Omental fat pad (tissue), 4 donors: Measurements from ENCODE around the gene LHX1. TPM values are rescaled to one million over a fixed set of nuclear protein-coding genes. Genes with fewer than 3 reads are reported as not detected.

Source experiments
- ATAC-seq: fragments of 150-250 bp; one replicate; pipeline ENCODE4 v1.9.1; 2016; ENCODE audit warnings: mild to moderate bottlenecking, moderate library complexity; ENCODE audit not compliant: low FRiP score
- DNase-seq: peaks from one replicate; pipeline ENCODE4 v3.0.0-alpha.2; 2019; ENCODE audit warnings: low spot score
- total RNA-seq, 4 donors: library from RNA; depleted of rRNA; stranded (reverse); fragments of >200 nt; gene quantifications; one replicate each; pipeline ENCODE4 v1.1.0, GENCODE V29; 2016
- TF ChIP-seq, protein P1 (sequence below), 3 donors: fragments of 450-650 bp; IDR thresholded peaks; one replicate each; pipeline ENCODE4 v1.5.1; 2016 to 2017; ENCODE audit warnings: antibody characterized with exemption in 3 of 3, mild to moderate bottlenecking in 3 of 3, moderate library complexity in 2 of 3

The LHX1 gene
- total RNA-seq, 4 donors from 2014 or later: not detected

DNA sequence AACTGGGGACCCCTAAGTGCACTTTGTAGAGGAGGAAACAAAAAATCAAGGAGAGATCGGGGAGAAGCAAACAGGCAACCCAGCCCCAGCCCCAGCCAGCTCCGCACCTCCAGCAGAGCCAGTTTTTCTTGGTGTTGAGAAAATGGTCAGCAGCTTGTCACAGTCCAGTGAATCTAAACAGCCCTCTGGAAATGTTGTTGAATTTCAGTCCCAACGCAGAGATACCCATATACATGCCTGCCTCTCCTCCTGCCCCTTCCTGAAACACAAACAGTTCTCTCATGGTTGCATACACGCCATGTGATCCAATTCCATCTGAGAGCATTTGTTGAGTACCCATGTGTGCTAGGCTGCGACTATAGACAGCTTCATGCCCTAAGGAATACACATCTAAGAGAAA lies 42.4 kb upstream of the LHX1 start:
- DNase-seq (no peak), ATAC-seq (no peak)

DNA sequence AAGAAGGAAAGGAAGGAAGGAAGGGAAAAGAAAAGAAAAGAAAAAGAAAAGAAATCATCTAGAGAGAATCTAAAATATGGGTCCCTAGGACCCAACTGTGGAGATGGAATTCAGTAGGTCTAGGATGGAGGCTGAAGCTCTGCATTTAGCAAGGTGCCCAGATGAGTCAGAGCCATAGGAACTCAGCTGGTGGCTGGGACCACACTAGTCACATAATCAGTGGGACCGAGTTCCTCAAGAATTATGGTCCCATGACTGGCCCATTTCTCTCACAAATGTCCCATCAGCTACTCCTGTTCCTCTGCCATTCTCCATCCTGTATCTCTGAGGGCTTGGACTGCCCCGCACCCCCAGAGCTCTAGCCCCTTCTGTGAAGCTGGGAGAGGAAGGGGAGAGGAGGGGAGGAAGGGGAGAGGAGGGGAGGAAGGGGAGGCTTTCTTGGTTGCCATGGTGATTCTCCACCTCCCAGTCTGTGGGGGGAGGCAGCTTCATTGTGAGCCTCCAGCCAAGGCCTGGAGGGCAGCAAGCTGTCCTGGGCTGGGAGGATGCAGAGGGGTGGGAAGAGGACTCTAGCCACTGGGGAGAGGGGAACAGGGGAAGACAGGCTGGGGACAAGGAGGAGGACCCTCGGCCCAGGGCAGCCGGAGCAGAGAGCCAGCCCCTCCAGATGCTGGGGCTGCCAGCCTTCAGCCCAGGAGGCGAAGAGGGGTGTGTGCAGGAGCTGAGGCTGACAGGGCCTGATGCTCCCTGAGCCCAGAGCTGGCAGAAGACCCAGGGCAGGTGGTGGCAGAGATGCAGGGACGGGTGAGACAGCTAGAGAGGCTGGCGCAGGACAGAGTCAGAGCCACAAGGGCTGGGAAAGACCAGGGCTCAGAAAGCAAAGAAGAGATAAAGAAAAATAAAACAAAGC lies 37.8 kb upstream of the LHX1 start:
- ATAC-seq (no peak), DNase-seq (no peak)
- TF ChIP-seq, protein P1, sequence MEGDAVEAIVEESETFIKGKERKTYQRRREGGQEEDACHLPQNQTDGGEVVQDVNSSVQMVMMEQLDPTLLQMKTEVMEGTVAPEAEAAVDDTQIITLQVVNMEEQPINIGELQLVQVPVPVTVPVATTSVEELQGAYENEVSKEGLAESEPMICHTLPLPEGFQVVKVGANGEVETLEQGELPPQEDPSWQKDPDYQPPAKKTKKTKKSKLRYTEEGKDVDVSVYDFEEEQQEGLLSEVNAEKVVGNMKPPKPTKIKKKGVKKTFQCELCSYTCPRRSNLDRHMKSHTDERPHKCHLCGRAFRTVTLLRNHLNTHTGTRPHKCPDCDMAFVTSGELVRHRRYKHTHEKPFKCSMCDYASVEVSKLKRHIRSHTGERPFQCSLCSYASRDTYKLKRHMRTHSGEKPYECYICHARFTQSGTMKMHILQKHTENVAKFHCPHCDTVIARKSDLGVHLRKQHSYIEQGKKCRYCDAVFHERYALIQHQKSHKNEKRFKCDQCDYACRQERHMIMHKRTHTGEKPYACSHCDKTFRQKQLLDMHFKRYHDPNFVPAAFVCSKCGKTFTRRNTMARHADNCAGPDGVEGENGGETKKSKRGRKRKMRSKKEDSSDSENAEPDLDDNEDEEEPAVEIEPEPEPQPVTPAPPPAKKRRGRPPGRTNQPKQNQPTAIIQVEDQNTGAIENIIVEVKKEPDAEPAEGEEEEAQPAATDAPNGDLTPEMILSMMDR (IDR thresholded peaks at IDR 0.05): no peak

More for the DNA sequence above, 42.4 kb upstream of the LHX1 start:
- TF ChIP-seq, protein P1 (IDR thresholded peaks at IDR 0.05): no peak

DNA sequence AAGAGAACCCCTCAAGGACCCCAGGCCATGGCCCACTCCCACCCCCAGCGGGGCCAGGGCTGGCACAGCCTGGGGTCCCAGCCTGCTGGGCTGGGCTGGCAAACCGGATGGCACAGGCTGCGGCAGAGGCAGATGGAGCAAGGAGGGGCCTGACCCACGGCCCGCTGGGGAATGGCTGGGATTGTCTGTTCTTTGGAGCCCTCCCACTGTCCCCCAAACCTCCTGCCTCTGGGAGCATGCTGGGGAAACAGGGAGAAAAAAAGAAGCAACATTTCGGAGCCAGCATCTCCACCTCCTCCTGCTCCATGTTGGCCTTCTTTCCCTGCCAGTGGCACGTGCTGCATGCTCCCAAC lies 37.1 kb upstream of the LHX1 start:
- TF ChIP-seq, protein P1 (IDR thresholded peaks at IDR 0.05): no peak

DNA sequence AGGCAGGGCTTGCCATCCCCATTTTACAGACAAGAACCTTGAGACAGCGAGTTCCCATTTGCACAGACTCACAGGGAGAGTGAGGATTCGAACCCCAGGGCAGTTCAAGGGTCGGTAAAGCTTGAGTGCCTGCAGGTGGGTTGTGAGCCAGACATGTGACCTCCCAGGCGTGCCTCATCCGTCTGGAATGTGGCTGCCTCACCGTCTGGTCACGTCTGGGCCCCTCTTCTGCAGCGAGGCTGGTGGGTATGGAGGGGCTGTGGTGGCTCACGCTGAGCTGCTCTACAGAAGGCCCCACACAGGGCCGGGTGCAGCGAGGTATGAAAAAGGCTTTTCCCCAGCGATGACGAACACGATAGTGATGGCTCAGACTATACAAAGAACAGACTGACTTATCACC lies 35.8 kb upstream of the LHX1 start:
- ATAC-seq (no peak), DNase-seq (no peak)
- TF ChIP-seq, protein P1 (IDR thresholded peaks at IDR 0.05): no peak

More for the DNA sequence above, 37.1 kb upstream of the LHX1 start:
- DNase-seq (no peak), ATAC-seq (no peak)

DNA sequence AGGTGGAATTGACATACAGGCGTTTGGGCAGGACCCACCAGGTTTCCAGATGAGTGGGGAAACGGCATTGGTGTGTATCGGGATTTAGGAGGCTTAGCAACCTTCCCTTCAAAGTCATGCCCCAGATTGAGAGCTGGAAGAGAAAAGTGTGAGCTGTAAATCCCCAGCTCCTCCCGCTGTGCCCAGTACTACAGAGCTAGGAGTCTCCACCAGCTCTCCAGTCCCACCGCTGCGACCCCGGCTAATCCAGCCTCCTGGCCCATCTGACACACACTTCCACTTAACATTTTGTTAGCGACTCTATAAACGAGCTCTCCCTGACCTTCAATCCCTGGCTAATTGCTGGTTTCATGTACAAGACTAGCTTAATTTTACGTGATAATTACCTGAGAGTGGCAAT lies 29.9 kb upstream of the LHX1 start:
- ATAC-seq (no peak), DNase-seq (no peak)
- TF ChIP-seq, protein P1 (IDR thresholded peaks at IDR 0.05): no peak

DNA sequence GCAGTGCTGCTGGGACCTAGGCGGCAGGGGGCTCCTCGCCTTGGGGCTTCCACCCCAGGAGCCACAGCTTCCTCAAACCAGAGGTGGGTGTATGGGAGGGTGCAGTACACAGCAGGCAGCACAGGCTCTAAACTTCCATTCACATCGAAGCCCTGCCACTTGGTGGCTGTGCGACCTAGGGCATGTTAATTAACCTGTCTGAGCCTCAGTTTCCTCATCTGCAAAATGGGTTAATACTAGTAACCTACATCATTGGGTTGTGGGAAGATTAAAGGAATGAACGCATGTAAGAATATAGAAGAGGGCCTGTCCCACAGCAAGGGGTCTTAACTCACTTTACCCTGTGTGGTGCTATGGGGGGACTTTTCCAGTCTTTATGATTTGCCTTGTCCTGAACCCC lies 26.8 kb upstream of the LHX1 start:
- TF ChIP-seq, protein P1 (IDR thresholded peaks at IDR 0.05): no peak
- no peak for ATAC-seq
- DNase-seq: no peak

DNA sequence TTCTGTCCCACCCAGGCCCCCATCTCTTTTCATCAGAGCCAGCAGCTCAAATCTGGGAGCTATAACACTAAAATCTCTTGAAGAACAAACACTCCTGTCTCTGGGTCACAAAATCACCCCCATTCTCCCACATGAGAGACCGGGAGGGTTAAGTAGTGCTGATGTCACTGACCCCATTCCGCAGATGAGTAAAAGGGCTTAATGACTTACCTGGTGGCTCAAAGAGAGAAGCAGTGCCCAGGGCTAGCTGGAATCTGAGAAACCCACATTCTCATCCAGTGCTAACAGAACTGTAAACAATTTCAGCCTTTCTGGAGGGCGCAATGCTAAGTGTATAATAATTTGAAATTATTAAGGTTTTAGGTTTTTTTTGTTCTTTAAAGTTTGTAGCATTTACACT lies 26.3 kb upstream of the LHX1 start:
- DNase-seq (no peak), ATAC-seq (no peak)
- TF ChIP-seq, protein P1 (IDR thresholded peaks at IDR 0.05): no peak
